Liver (tissue), 9 donors: Measurements from ENCODE around the gene RARG. TPM values are rescaled to one million over a fixed set of nuclear protein-coding genes. Genes with fewer than 3 reads are reported as not detected.

ENCODE experiments used
- DNase-seq: peaks from one replicate; pipeline ENCODE4 v3.0.0-alpha.2; 2017; ENCODE audit warnings: low spot score
- H3K27ac ChIP-seq, 2 donors: one replicate each; pipeline ENCODE4 v1.7.0; 2013; ENCODE audit warnings: inconsistent platforms in 2 of 2, low read length in 2 of 2, control low read depth in 1 of 2, low read depth in 1 of 2, mild to moderate bottlenecking in 1 of 2
- H3K27me3 ChIP-seq, 4 donors: one replicate each; pipeline versions ENCODE4 v1.6.1 to v1.7.0; 2013; ENCODE audit warnings: low read length in 3 of 4, inconsistent platforms in 1 of 4, mild to moderate bottlenecking in 1 of 4, moderate library complexity in 1 of 4; ENCODE audit not compliant: control insufficient read depth in 4 of 4, insufficient read depth in 4 of 4
- H3K36me3 ChIP-seq, 4 donors: one replicate each; pipeline versions ENCODE4 v1.6.1 to v1.7.0; 2013; ENCODE audit warnings: low read length in 3 of 4, mild to moderate bottlenecking in 3 of 4, low read depth in 1 of 4, moderate library complexity in 1 of 4; ENCODE audit not compliant: control insufficient read depth in 4 of 4, insufficient read depth in 3 of 4
- H3K4me1 ChIP-seq, 4 donors: one replicate each; pipeline versions ENCODE4 v1.6.1 to v1.7.0; 2013; ENCODE audit warnings: low read length in 3 of 4, mild to moderate bottlenecking in 3 of 4, moderate library complexity in 1 of 4; ENCODE audit not compliant: control insufficient read depth in 4 of 4, insufficient read depth in 4 of 4
- H3K4me3 ChIP-seq, 3 donors: one replicate each; pipeline versions ENCODE4 v1.6.1 to v1.7.0; 2013; ENCODE audit warnings: low read length in 3 of 3, control low read depth in 1 of 3, low read depth in 1 of 3, mild to moderate bottlenecking in 1 of 3
- H3K9ac ChIP-seq, 2 donors: one replicate each; pipeline ENCODE4 v1.7.0; 2013; ENCODE audit warnings: low read length in 2 of 2, mild to moderate bottlenecking in 2 of 2, moderate library complexity in 2 of 2, control low read depth in 1 of 2, low read depth in 1 of 2
- H3K9me3 ChIP-seq, 4 donors: one replicate each; pipeline versions ENCODE4 v1.6.1 to v1.7.0; 2013; ENCODE audit warnings: low read length in 3 of 4; ENCODE audit not compliant: control insufficient read depth in 4 of 4
- EGR1 ChIP-seq, 2 donors: IDR thresholded peaks; 2 replicates each; pipeline ENCODE4 v1.6.1; 2016 to 2018; ENCODE audit warnings: antibody characterized with exemption in 2 of 2, low read depth in 2 of 2
- FOXA1 ChIP-seq: IDR thresholded peaks from 2 replicates; pipeline ENCODE4 v1.6.1; 2016; ENCODE audit warnings: antibody characterized with exemption
- FOXA2 ChIP-seq: IDR thresholded peaks from 2 replicates; pipeline ENCODE4 v1.6.1; 2016; ENCODE audit warnings: antibody characterized with exemption
- GABPA ChIP-seq, 2 donors: IDR thresholded peaks in 1 of 2; conservative IDR thresholded peaks in 1 of 2; 2 replicates each; pipeline ENCODE4 v1.6.1; 2016; ENCODE audit warnings: antibody characterized with exemption in 2 of 2, mild to moderate bottlenecking in 1 of 2, moderate library complexity in 1 of 2
- HNF4A ChIP-seq, 2 donors: conservative IDR thresholded peaks; 2 replicates each; pipeline ENCODE4 v1.6.1; 2016; ENCODE audit warnings: antibody characterized with exemption in 2 of 2, mild to moderate bottlenecking in 2 of 2
- HNF4G ChIP-seq: IDR thresholded peaks from 2 replicates; pipeline ENCODE4 v1.6.1; 2016; ENCODE audit warnings: antibody characterized with exemption
- MAX ChIP-seq: IDR thresholded peaks from 2 replicates; pipeline ENCODE4 v1.6.1; 2016; ENCODE audit warnings: antibody characterized with exemption
- NR2F2 ChIP-seq: IDR thresholded peaks from 2 replicates; pipeline ENCODE4 v1.6.1; 2016; ENCODE audit warnings: antibody characterized with exemption
- RAD21 ChIP-seq, 2 donors: IDR thresholded peaks; 2 replicates each; pipeline ENCODE4 v1.6.1; 2016; ENCODE audit warnings: antibody characterized with exemption in 2 of 2, mild to moderate bottlenecking in 2 of 2
- RXRA ChIP-seq, 2 donors: IDR thresholded peaks; 2 replicates each; pipeline ENCODE4 v1.6.1; 2017 to 2018; ENCODE audit warnings: antibody characterized with exemption in 2 of 2, mild to moderate bottlenecking in 1 of 2
- SP1 ChIP-seq: IDR thresholded peaks from 2 replicates; pipeline ENCODE4 v1.6.1; 2018; ENCODE audit warnings: antibody characterized with exemption, mild to moderate bottlenecking
- TAF1 ChIP-seq: conservative IDR thresholded peaks from 2 replicates; pipeline ENCODE4 v1.6.1; 2016; ENCODE audit warnings: antibody characterized with exemption, mild to moderate bottlenecking
- YY1 ChIP-seq: IDR thresholded peaks from 2 replicates; pipeline ENCODE4 v1.6.1; 2016; ENCODE audit warnings: antibody characterized with exemption, mild to moderate bottlenecking
- ZBTB33 ChIP-seq: IDR thresholded peaks from 2 replicates; pipeline ENCODE4 v1.6.1; 2016; ENCODE audit warnings: antibody characterized with exemption
- WGBS: extraction: QIAGEN DNeasy Blood & Tissue Kit; methylation state at CpG from one replicate; pipeline ENCODE4 v1.1.7; 2013; 5-methylcytosine and 5-hydroxymethylcytosine counted together
- polyA plus RNA-seq, 2 donors: library from polyadenylated mRNA; stranded (reverse) in 1 of 2; unstranded in 1 of 2; fragments of 200-250 nt in 1 of 2; fragments of >200 nt in 1 of 2; fragmentation: Nextera tagmentation in 1 of 2; extraction: Ambion mirVana in 1 of 2; gene quantifications; one replicate each; pipeline versions ENCODE4 v1.2.1 to v1.2.3, GENCODE V29; 2013 to 2015
- total RNA-seq, 2 donors: library from RNA; depleted of rRNA; stranded (reverse); fragments of >200 nt; gene quantifications; one replicate each; pipeline ENCODE4 v1.2.3, GENCODE V29; 2014
- donor health status: healthy.
- donor health status: healthy.
- donor health status: healthy.
- donor health status: healthy.
- donor health status: healthy.

RARG gene
- total and polyA plus RNA-seq, 4 donors: 1.7 to 3.1 (median 2.7) TPM

- H3K4me3 ChIP-seq: no peak overlapping the region
- 89% methylated on average over 8 of the region's 8 CpGs for WGBS
- H3K36me3 ChIP-seq: no peaks in the 10 kb centered on the region
- H3K9me3 ChIP-seq: no peaks in the 10 kb centered on the region
- TF ChIP-seq YY1 (no peak), GABPA (IDR thresholded peaks at IDR 0.05 in 1 of 2, conservative IDR thresholded peaks at IDR 0.05 in 1 of 2) (no peak), RXRA (IDR thresholded peaks at IDR 0.05) (no peak), ZBTB33 (no peak), MAX (no peak), TAF1 (no peak), EGR1 (IDR thresholded peaks at IDR 0.05; ENCODE audit: low read depth in 2 of 2) (no peak)
- no peak overlapping the region for H3K9ac ChIP-seq
- peaks cover 0 to 30% (median 3%) of the 10 kb centered on the region in 4 donors for H3K4me1 ChIP-seq
- no peaks in the 10 kb centered on the region for H3K27me3 ChIP-seq
- no peak for DNase-seq
- no peak overlapping the region for H3K27ac ChIP-seq
Observed at GRCh38 chr12:53215497-53215896, 16.5 kb downstream of the RARG start.

- Histone ChIP-seq H3K27ac (peak overlapping the region; percentile 8 to 23), H3K9me3 (no peaks in the 10 kb centered on the region)
Observed at GRCh38 chr12:53214687-53215455, 17.1 kb downstream of the RARG start.

More at GRCh38 chr12:53214687-53215455, 17.1 kb downstream of the RARG start:
- Histone ChIP-seq H3K9ac (no peak overlapping the region), H3K36me3 (no peaks in the 10 kb centered on the region), H3K27me3 (no peaks in the 10 kb centered on the region), H3K4me1 (peaks cover 0 to 27% (median 0%) of the 10 kb centered on the region in 4 donors), H3K4me3 (no peak overlapping the region)
- 78% methylated on average over 12 of the region's 12 CpGs for WGBS
- peak; percentile 16 for TF ChIP-seq NR2F2
- TF ChIP-seq HNF4G: no peak
- peak; percentile 41 for TF ChIP-seq SP1
- TF ChIP-seq RXRA (IDR thresholded peaks at IDR 0.05): peak in 1 of 2 donors; percentile 48
- no peak for TF ChIP-seq RAD21 (IDR thresholded peaks at IDR 0.05)
- TF ChIP-seq MAX: no peak
- TF ChIP-seq FOXA2: no peak
- TF ChIP-seq HNF4A (conservative IDR thresholded peaks at IDR 0.05): no peak
- TF ChIP-seq TAF1: no peak
- no peak for TF ChIP-seq ZBTB33
- TF ChIP-seq YY1: no peak
- TF ChIP-seq FOXA1: no peak
- no peak for TF ChIP-seq EGR1 (IDR thresholded peaks at IDR 0.05; ENCODE audit: low read depth in 2 of 2)
- no peak for DNase-seq
